HG03521 (cell line): ENCODE measurements around the gene SNCB.

Experiments
- ATAC-seq: cut with Tn5 transposase; IDR thresholded peaks from one replicate; pipeline ENCODE4 v1.9.1; 2021; ENCODE audit warnings: mild to moderate bottlenecking, moderate library complexity; ENCODE audit not compliant: unreplicated experiment

The SNCB gene

GRCh38 chr5:176644878-176645670 lies 14.7 kb upstream of the SNCB start:
- ATAC-seq, result no peak

- no peak for ATAC-seq
Observed at GRCh38 chr5:176644294-176644693, 14.0 kb upstream of the SNCB start.

- no peak for ATAC-seq
Observed at GRCh38 chr5:176643491-176644219, 13.3 kb upstream of the SNCB start.

- ATAC-seq, result no peak
Observed at GRCh38 chr5:176642675-176643490, 12.5 kb upstream of the SNCB start.

- ATAC-seq, result no peak
Observed at GRCh38 chr5:176640616-176641015, 10.3 kb upstream of the SNCB start.

- ATAC-seq, result no peak
Observed at GRCh38 chr5:176639981-176640380, 9.6 kb upstream of the SNCB start.

- ATAC-seq, result no peak
Observed at GRCh38 chr5:176639208-176639607, 8.9 kb upstream of the SNCB start.

GRCh38 chr5:176638437-176638836 lies 8.1 kb upstream of the SNCB start:
- ATAC-seq, result no peak

GRCh38 chr5:176637556-176637955 lies 7.2 kb upstream of the SNCB start:
- no peak for ATAC-seq

- ATAC-seq, result no peak
Observed at GRCh38 chr5:176636426-176636825, 6.1 kb upstream of the SNCB start.

GRCh38 chr5:176633598-176633997 lies 3.3 kb upstream of the SNCB start:
- no peak for ATAC-seq

- no peak for ATAC-seq
Observed at GRCh38 chr5:176632745-176633144, 2.4 kb upstream of the SNCB start.

- ATAC-seq, result no peak
Observed at GRCh38 chr5:176631383-176632200, 1.3 kb upstream of the SNCB start.

- ATAC-seq, result no peak
Observed at GRCh38 chr5:176630681-176631222, 418 bp upstream of the SNCB start.

GRCh38 chr5:176629317-176629852 lies 949 bp downstream of the SNCB start:
- no peak for ATAC-seq

- ATAC-seq, result no peak
Observed at GRCh38 chr5:176628406-176629228, 1.7 kb downstream of the SNCB start.

GRCh38 chr5:176627582-176627981 lies 2.8 kb downstream of the SNCB start:
- ATAC-seq, result no peak

GRCh38 chr5:176626876-176627236 lies 3.5 kb downstream of the SNCB start:
- ATAC-seq, result no peak
